MG63 (cell line): Measurements from ENCODE around the gene SLC44A4. TPM values are rescaled to one million over a fixed set of nuclear protein-coding genes. Genes with fewer than 3 reads are reported as not detected.
"Not testable (repeated sequence)": the region's sequence is repeated elsewhere in the genome, so short reads cannot be mapped to it uniquely, and the experiment has no call there.

ENCODE experiments used
- DNase-seq: peaks from one replicate; pipeline ENCODE4 v3.0.0-alpha.2; 2020
- H3K27me3 ChIP-seq: fragments of 250-450 bp; sonication (Bioruptor Pico); 2 replicates; pipeline ENCODE4 v1.5.1; 2020; ENCODE audit warnings: mild to moderate bottlenecking, moderate library complexity
- H3K36me3 ChIP-seq: fragments of 250-450 bp; sonication (Bioruptor Pico); 2 replicates; pipeline ENCODE4 v1.5.1; 2020; ENCODE audit warnings: mild to moderate bottlenecking, moderate library complexity
- H3K4me3 ChIP-seq: fragments of 250-450 bp; sonication (Bioruptor Pico); 2 replicates; pipeline ENCODE4 v1.5.1; 2020; ENCODE audit warnings: mild to moderate bottlenecking, moderate library complexity
- H3K9me3 ChIP-seq: fragments of 250-450 bp; sonication (Bioruptor Pico); 2 replicates; pipeline ENCODE4 v1.5.1; 2020; ENCODE audit warnings: mild to moderate bottlenecking, moderate library complexity
- total RNA-seq: library from RNA; depleted of rRNA; stranded (reverse); fragments of >200 nt; shearing (Covaris generic); gene quantifications from 2 replicates; pipeline ENCODE4 v1.2.3, GENCODE V29; 2014; ENCODE audit warnings: low replicate concordance

Gene SLC44A4
- total RNA-seq, 1 experiment from 2014 or later: not detected

GRCh38 chr6:31851980-31852718 is 26.6 kb downstream of the SLC44A4 start:
- not testable (repeated sequence) for DNase-seq, H3K9me3 ChIP-seq, H3K27me3 ChIP-seq, H3K36me3 ChIP-seq, H3K4me3 ChIP-seq

GRCh38 chr6:31851485-31851832 is 27.3 kb downstream of the SLC44A4 start:
- no peak overlapping the region for H3K4me3 ChIP-seq
- H3K36me3 ChIP-seq: no peaks in the 10 kb centered on the region
- no peaks in the 10 kb centered on the region for H3K27me3 ChIP-seq
- H3K9me3 ChIP-seq: no peaks in the 10 kb centered on the region
- DNase-seq: no peak

- Histone ChIP-seq H3K27me3 (no peaks in the 10 kb centered on the region), H3K9me3 (no peaks in the 10 kb centered on the region), H3K4me3 (no peak overlapping the region), H3K36me3 (no peaks in the 10 kb centered on the region)
- DNase-seq: no peak
Observed at GRCh38 chr6:31850765-31851484, 27.9 kb downstream of the SLC44A4 start.

GRCh38 chr6:31847276-31847978 is 31.4 kb downstream of the SLC44A4 start:
- Histone ChIP-seq H3K9me3 (no peaks in the 10 kb centered on the region), H3K27me3 (no peaks in the 10 kb centered on the region)
- DNase-seq: no peak

GRCh38 chr6:31844507-31844906 is 34.3 kb downstream of the SLC44A4 start:
- Histone ChIP-seq H3K4me3 (no peak overlapping the region), H3K36me3 (peaks cover 32% of the 10 kb centered on the region), H3K27me3 (no peaks in the 10 kb centered on the region), H3K9me3 (no peaks in the 10 kb centered on the region)
- DNase-seq: no peak

More at GRCh38 chr6:31847276-31847978, 31.4 kb downstream of the SLC44A4 start:
- peaks cover 6% of the 10 kb centered on the region; the same call in 1 of the 2 replicates for H3K36me3 ChIP-seq
- H3K4me3 ChIP-seq: no peak overlapping the region

GRCh38 chr6:31842053-31842452 is 36.7 kb downstream of the SLC44A4 start:
- no peaks in the 10 kb centered on the region for H3K27me3 ChIP-seq
- no peak overlapping the region for H3K4me3 ChIP-seq
- peaks cover 56% of the 10 kb centered on the region for H3K36me3 ChIP-seq
- no peak for DNase-seq
- no peaks in the 10 kb centered on the region for H3K9me3 ChIP-seq

- peaks cover 70% of the 10 kb centered on the region for H3K36me3 ChIP-seq
- H3K4me3 ChIP-seq, DNase-seq, H3K27me3 ChIP-seq, H3K9me3 ChIP-seq: not testable (repeated sequence)
Observed at GRCh38 chr6:31839779-31840126, 39.0 kb downstream of the SLC44A4 start.

GRCh38 chr6:31838968-31839367 is 39.8 kb downstream of the SLC44A4 start:
- Histone ChIP-seq H3K4me3 (peak overlapping the region; percentile 91; the same call in 1 of the 2 replicates), H3K9me3 (no peaks in the 10 kb centered on the region), H3K36me3 (peaks cover 70% of the 10 kb centered on the region), H3K27me3 (no peaks in the 10 kb centered on the region)
- DNase-seq: no peak

GRCh38 chr6:31838114-31838553 is 40.7 kb downstream of the SLC44A4 start:
- H3K27me3 ChIP-seq, DNase-seq, H3K9me3 ChIP-seq: not testable (repeated sequence)
- Histone ChIP-seq H3K4me3 (peak overlapping the region; percentile 91), H3K36me3 (peaks cover 67% of the 10 kb centered on the region)

- no peaks in the 10 kb centered on the region for H3K9me3 ChIP-seq
- peak overlapping the region; percentile 91 for H3K4me3 ChIP-seq
- H3K36me3 ChIP-seq: peaks cover 64% of the 10 kb centered on the region
- DNase-seq: no peak
- H3K27me3 ChIP-seq: no peaks in the 10 kb centered on the region
Observed at GRCh38 chr6:31837369-31838113, 41.3 kb downstream of the SLC44A4 start.

GRCh38 chr6:31836474-31837368 is 42.1 kb downstream of the SLC44A4 start:
- Histone ChIP-seq H3K4me3 (peak overlapping the region; percentile 91), H3K36me3 (peaks cover 59% of the 10 kb centered on the region), H3K27me3 (no peaks in the 10 kb centered on the region), H3K9me3 (no peaks in the 10 kb centered on the region)
- no peak for DNase-seq

- no peaks in the 10 kb centered on the region for H3K27me3 ChIP-seq
- H3K4me3 ChIP-seq: peak overlapping the region; percentile 91
- H3K36me3 ChIP-seq: peaks cover 54% of the 10 kb centered on the region
- no peaks in the 10 kb centered on the region for H3K9me3 ChIP-seq
- no peak for DNase-seq
Observed at GRCh38 chr6:31836047-31836473, 42.7 kb downstream of the SLC44A4 start.

GRCh38 chr6:31834367-31835250 is 44.2 kb downstream of the SLC44A4 start:
- peak; percentile 83 for DNase-seq
- Histone ChIP-seq H3K4me3 (peak overlapping the region; percentile 91), H3K27me3 (no peaks in the 10 kb centered on the region), H3K9me3 (no peaks in the 10 kb centered on the region), H3K36me3 (peaks cover 39% of the 10 kb centered on the region)

- Histone ChIP-seq H3K36me3 (peaks cover 9% of the 10 kb centered on the region), H3K4me3 (peak overlapping the region; percentile 59), H3K9me3 (no peaks in the 10 kb centered on the region), H3K27me3 (no peaks in the 10 kb centered on the region)
- DNase-seq: no peak
Observed at GRCh38 chr6:31831350-31832215, 47.2 kb downstream of the SLC44A4 start.
